GM04503 (cell line): ENCODE results near the gene DYRK1B.
"Not testable (repeated sequence)": the region's sequence is repeated elsewhere in the genome, so short reads cannot be mapped to it uniquely, and the experiment has no call there.

Experiments
- DNase-seq: peaks from one replicate; pipeline ENCODE4 v3.0.0-alpha.2; 2012; ENCODE audit warnings: low read depth

DYRK1B gene

DNA sequence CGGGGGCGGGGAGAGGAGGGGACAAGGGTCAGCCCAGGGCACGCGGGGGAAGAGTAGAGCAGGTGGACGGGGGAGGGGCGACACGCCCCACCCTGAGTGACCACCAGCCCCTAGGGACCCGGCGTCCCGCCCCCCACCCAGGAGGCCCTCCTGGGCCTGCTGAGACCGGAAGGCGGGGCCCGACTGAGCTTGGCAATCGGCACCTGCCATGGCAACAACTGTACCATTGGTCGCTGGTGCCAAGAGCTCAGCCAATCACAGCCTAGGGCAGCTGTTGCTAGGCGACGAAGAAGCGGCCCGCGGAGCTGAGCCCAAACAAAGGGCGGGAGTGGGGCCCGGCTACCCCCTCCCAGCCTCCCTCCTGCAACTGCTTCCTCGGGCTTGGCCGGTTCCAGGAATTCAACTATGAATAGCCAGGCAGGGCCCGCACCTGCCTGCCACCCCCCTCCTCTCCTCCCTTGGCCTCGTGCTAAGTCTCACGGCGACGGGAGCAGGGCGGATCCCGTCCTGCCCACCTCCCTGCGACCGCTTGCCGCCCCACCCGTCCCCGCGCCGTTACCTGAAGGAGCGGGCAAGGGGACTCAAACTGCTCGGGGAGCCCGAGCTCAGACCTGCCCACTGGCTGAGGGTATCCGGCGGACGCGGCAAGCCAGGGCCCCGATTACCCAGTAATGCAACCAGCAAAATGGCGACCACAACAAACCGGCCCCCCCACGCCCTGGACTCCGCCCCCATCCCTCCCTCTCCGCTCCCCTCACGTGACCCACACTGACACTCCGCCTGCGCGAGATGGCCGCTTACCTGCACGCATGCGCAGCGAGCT lies at the start of gene DYRK1B:
Gene DYRK1B (minus strand): TSS at position 699 of the 823 bp plus-strand sequence. CDS start 2,295 bp downstream, outside the sequence.
- peak; percentile 76 for DNase-seq

DNA sequence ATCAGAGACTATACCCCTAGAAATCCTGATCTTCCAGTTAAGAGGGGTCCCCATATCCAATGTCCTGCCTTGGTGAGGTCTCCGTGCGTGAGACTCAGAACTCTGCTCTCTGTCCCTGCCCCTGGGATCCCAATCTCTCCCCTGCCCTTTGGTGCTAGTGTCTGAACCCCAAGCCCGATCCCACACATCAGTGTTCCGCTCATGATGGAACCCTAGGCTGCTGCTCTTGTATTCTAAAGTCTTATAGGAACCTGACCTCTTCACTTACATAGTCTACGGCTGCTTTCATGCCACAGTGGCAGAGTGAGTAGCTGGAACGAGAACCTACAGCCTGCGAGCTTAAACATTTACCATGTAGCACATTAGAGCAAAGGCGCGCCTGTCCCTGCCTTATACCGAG lies 48.7 kb upstream of the DYRK1B start:
- not testable (repeated sequence) for DNase-seq

GRCh38 chr19:39881495-39882110 lies 47.6 kb upstream of the DYRK1B start:
- not testable (repeated sequence) for DNase-seq

DNA sequence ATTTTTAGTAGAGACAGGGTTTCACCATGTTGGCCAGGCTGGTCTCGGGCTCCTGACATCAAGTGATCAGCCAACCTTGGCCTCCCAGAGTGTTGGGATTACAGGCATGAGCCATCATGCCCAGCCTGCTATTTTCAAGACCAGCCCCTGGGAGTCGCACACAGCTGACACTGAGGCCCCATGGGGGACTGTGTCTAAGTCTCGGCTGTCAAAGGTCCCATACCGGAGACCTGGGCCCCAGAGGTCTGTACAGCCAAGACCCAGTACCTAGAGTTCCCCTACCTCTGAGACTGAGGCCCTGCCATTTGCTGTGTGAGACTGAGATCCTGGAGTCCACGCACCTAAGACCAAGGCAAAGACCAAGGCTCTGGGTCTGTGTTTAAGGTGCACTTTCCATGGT lies 46.3 kb upstream of the DYRK1B start:
- DNase-seq: not testable (repeated sequence)

DNA sequence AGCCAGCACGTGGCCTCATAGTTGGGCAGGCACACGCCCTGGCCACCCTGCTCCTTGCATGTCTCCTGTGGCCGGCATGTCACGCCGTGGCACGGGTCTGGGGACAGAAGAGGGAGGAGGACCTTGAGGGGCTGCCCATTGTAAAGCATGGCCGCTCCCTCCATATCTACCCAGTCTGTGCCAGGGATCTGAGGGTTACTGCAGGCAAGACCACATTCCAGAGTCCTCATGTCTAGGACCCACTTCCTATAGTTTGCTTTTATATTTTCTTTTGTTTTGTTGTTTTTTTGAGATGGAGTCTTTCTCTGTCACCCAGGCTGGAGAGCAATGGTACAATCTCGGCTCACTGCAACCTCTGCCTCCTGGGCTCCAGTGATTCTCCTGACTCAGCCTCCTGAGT lies 45.8 kb upstream of the DYRK1B start:
- DNase-seq: not testable (repeated sequence)

DNA sequence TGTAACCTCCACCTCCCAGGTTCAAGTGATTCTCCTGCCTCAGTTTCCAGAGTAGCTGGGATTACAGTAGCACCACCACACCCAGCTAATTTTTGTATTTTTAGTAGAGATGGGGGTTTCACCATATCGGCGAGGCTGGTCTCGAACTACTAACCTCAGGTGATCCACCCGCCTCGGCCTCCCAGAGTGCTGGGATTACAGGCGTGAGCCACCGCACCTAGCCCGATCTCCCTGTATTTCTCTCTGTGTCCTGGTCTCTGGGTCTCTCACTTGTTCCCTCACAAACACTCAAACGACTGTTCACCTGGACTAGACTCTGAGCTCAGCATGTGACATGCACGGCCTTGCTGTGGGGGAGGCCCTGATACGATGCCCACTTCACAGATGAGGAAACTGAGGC lies 44.9 kb upstream of the DYRK1B start:
- DNase-seq: not testable (repeated sequence)

DNA sequence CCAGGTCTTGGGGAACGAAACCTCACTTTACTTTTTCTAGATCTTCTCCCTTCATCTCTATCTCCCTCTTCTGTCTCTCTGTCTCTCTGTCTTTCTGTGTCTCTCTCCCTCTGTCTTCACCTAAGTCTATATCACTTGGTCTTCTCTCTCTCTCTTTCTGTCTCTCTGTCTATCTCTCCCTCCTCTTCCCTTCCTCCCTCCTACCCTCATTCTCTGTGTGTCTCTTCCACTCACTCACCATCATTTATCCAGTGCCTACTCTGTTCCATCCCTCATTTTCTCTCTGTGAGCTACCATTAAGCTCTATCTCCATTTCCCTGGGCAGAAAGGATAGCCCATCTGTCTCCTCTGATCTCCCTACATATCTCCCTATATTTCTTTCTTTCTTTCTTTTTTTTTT lies 44.4 kb upstream of the DYRK1B start:
- DNase-seq: no peak

GRCh38 chr19:39877982-39878381 lies 44.0 kb upstream of the DYRK1B start:
- not testable (repeated sequence) for DNase-seq

DNA sequence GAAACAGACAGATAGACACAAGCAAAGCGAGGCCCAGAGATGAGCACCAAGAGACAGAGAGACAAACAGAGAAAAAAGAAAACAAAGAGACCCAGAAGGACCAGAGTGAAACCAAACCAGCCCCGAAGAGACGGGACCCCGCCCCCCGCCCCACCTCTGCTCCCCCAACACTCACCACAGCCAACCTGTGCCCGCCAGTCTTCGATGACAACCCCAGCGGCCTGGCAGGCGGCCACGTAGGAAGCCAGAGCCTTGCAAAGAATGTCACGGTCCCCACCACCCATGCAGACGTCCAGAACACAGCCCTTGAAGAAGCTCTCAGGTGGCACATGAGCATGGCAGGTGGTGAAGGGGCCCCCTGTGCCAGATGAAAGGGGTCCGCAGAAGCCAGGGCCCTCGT lies 43.5 kb upstream of the DYRK1B start:
- DNase-seq: not testable (repeated sequence)

- not testable (repeated sequence) for DNase-seq
Observed at GRCh38 chr19:39876486-39876885, 42.5 kb upstream of the DYRK1B start.

GRCh38 chr19:39875401-39875864 lies 41.5 kb upstream of the DYRK1B start:
- DNase-seq: not testable (repeated sequence)

GRCh38 chr19:39874404-39874803 lies 40.4 kb upstream of the DYRK1B start:
- DNase-seq: no peak

GRCh38 chr19:39873385-39873784 lies 39.4 kb upstream of the DYRK1B start:
- no peak for DNase-seq

- no peak for DNase-seq
Observed at GRCh38 chr19:39871886-39872866, 38.2 kb upstream of the DYRK1B start.

GRCh38 chr19:39871362-39871761 lies 37.4 kb upstream of the DYRK1B start:
- no peak for DNase-seq

DNA sequence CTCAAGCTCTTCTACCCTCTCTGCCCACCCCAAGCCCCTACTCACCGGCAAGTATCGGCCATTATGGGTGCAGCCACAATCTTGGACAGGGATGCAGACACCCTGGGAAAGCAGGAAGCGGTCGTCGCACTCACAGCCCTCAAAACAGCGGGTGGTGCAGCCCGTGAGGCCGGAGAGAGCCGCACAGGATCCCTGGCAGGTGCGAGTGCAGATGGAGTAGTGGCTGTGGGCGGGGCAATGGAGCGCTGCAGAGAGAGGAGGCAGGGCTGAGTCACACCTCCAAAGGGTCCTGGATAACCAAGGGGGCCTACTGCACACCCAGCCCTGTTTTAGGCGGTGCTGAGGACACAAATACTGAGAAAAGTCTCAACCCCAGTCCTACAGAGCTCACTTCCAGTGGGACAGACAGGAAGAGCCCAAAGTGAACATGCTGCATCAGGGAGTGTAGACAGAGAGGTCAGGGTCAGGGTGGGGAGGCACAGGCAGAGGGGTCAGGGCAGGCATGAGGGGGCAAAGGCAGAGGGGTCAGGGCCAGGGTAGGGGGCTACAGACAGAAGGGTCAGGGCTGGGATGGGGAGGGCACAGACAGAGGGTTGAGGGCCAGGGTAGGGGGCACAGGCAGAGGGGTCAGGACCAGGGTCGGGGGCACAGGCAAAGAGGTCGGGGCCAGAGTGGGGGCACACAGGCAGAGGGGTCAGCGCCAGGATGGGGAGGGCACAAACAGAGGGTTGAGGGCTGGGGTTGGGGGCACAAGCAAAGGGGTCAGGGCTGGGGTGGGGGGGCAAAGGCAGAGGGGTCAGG lies 36.4 kb upstream of the DYRK1B start:
- DNase-seq: no peak

DNA sequence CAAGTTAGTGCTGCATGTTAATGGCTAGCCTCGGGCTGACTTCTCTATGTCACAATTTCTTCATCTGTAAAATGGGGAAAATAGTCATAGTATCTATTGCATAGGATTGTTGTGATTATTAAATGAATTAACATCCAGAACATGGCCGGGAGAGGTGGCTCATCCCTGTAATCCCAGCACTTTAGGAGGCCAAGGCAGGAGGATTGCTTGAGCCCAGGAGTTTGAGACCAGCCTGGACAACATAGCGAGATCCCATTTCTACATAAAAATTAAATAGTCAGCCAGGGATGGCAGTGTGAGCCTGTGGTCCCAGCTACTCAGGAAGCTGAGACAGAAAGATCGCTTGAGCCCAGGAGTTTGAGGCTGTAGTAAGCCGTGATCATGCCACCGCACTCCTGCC lies 34.0 kb upstream of the DYRK1B start:
- no peak for DNase-seq

- no peak for DNase-seq
Observed at GRCh38 chr19:39867133-39867532, 33.2 kb upstream of the DYRK1B start.

DNA sequence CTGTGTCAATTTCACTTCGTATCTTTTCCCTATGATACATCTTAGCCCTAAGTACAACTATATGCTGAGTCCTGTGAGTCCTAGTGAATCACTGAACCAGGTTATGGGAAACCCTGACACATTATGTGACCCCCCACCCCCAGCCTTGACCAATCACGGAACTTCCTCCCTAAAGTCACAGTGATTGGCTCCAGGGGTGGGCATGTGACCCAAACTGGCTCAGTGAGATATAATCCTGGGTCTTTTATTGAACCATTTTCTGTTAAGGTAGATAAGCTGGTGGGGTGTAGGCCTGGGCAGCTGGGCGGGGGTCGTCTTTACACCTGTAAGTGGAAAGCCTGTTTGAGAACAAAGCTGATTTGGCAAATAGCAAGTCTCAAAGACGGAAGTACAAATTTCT lies 32.0 kb upstream of the DYRK1B start:
- DNase-seq: no peak

DNA sequence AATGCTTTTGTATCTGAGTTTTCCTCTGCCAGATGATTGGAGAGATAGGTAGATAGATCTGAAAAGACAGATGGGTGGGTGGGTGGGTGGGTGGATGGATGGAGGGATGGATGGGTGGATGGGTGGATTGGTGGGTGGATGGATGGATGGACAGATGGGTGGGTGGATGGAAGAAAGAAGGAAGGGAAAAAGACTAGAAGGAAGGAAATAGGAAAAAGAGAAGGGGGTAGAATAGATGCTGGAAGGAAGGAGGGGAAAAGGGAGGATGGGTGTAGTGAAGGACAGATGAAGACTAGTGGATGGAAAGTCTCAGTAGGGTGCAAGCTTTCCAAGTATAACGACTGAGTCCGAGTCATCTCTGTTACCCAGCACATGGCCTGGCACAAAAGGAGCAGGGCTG lies 31.2 kb upstream of the DYRK1B start:
- no peak for DNase-seq

- DNase-seq: no peak
Observed at GRCh38 chr19:39864118-39864517, 30.2 kb upstream of the DYRK1B start.
